Dendritic cell treated with granulocyte-macrophage colony-stimulating factor and Interleukin-4, amounts not matched to agents 40 ng/mL and 50 ng/mL, for 4 days (primary cell): ENCODE results near the gene DMAC2.

Experiments
- H3K27ac Mint-ChIP-seq: one replicate; pipeline ENCODE4 v1.8.0; 2022; ENCODE audit warnings: mild to moderate bottlenecking, mixed read lengths
- H3K27me3 Mint-ChIP-seq: one replicate; pipeline ENCODE4 v1.8.0; 2022; ENCODE audit warnings: mild to moderate bottlenecking, mixed read lengths
- H3K36me3 Mint-ChIP-seq: one replicate; pipeline ENCODE4 v1.8.0; 2022; ENCODE audit warnings: low read depth, mixed read lengths
- H3K4me1 Mint-ChIP-seq: one replicate; pipeline ENCODE4 v1.8.0; 2022; ENCODE audit warnings: low read depth, mixed read lengths
- H3K4me3 Mint-ChIP-seq: one replicate; pipeline ENCODE4 v1.8.0; 2022; ENCODE audit warnings: mild to moderate bottlenecking, moderate library complexity, mixed read lengths
- H3K9me3 Mint-ChIP-seq: one replicate; pipeline ENCODE4 v1.8.0; 2022; ENCODE audit warnings: mixed read lengths
- intact Hi-C: fragments of 100-400 bp; cut with micrococcal nuclease; formaldehyde crosslinking; loops from one replicate; pipeline ENCODE4 v1.15.0; 2022

Gene DMAC2

GRCh38 chr19:41434450-41434849, 5.3 kb downstream of the DMAC2 start:
- Mint-ChIP-seq H3K9me3 (no peaks in the 10 kb centered on the region), H3K4me1 (peaks cover 34% of the 10 kb centered on the region), H3K27ac (peak overlapping the region; percentile 49), H3K36me3 (peaks cover 82% of the 10 kb centered on the region), H3K27me3 (no peaks in the 10 kb centered on the region), H3K4me3 (no peak overlapping the region)
- intact Hi-C loops = loop anchor here (5.0 to 10.0 kb wide), 2 partner anchors 37 to 110 kb away; partner anchors contain the start of genes BCKDHA and EXOSC5

- Mint-ChIP-seq H3K9me3 (no peaks in the 10 kb centered on the region), H3K27ac (no peak overlapping the region), H3K27me3 (no peaks in the 10 kb centered on the region), H3K4me3 (no peak overlapping the region), H3K4me1 (peaks cover 40% of the 10 kb centered on the region), H3K36me3 (peaks cover 87% of the 10 kb centered on the region)
- intact Hi-C loops = loop anchor here (5.0 to 10.0 kb wide), 2 partner anchors 36 to 108 kb away; partner anchors contain the start of genes BCKDHA and EXOSC5
These were observed 6.5 kb downstream of the DMAC2 start for GRCh38 chr19:41433171-41433570.

- Mint-ChIP-seq H3K4me3 (no peak overlapping the region), H3K27ac (peak overlapping the region; percentile 54)
- intact Hi-C loops = loop anchor here (5.0 to 10.0 kb wide), 2 partner anchors 34 to 107 kb away; partner anchors contain the start of genes BCKDHA and EXOSC5
These were observed 8.0 kb downstream of the DMAC2 start for GRCh38 chr19:41431426-41432386.

GRCh38 chr19:41430922-41431321, 8.8 kb downstream of the DMAC2 start:
- no peaks in the 10 kb centered on the region for H3K9me3 Mint-ChIP-seq
- intact Hi-C loops = loop anchor here (5.0 to 10.0 kb wide), 2 partner anchors 34 to 106 kb away; partner anchors contain the start of genes BCKDHA and EXOSC5
- H3K36me3 Mint-ChIP-seq = peaks cover 78% of the 10 kb centered on the region
- no peak overlapping the region for H3K4me3 Mint-ChIP-seq
- H3K4me1 Mint-ChIP-seq = peaks cover 56% of the 10 kb centered on the region
- H3K27me3 Mint-ChIP-seq = no peaks in the 10 kb centered on the region
- peak overlapping the region; percentile 54 for H3K27ac Mint-ChIP-seq

More at GRCh38 chr19:41431426-41432386, 8.0 kb downstream of the DMAC2 start:
- H3K4me1 Mint-ChIP-seq = peaks cover 52% of the 10 kb centered on the region
- H3K36me3 Mint-ChIP-seq = peaks cover 78% of the 10 kb centered on the region
- no peaks in the 10 kb centered on the region for H3K27me3 Mint-ChIP-seq
- no peaks in the 10 kb centered on the region for H3K9me3 Mint-ChIP-seq

GRCh38 chr19:41428481-41428859, 11.2 kb downstream of the DMAC2 start:
- Mint-ChIP-seq H3K9me3 (no peaks in the 10 kb centered on the region), H3K36me3 (peaks cover 89% of the 10 kb centered on the region), H3K4me3 (peak overlapping the region; percentile 11), H3K4me1 (peaks cover 63% of the 10 kb centered on the region), H3K27ac (peak overlapping the region; percentile 92), H3K27me3 (no peaks in the 10 kb centered on the region)
- intact Hi-C loops = loop anchor here (10.0 kb wide), 1 partner anchor 74 kb away; the partner anchor contains the start of gene TGFB1

- peaks cover 89% of the 10 kb centered on the region for H3K36me3 Mint-ChIP-seq
- H3K27ac Mint-ChIP-seq = peak overlapping the region; percentile 92
- H3K27me3 Mint-ChIP-seq = no peaks in the 10 kb centered on the region
- no peaks in the 10 kb centered on the region for H3K9me3 Mint-ChIP-seq
- peak overlapping the region; percentile 83 for H3K4me3 Mint-ChIP-seq
- peaks cover 68% of the 10 kb centered on the region for H3K4me1 Mint-ChIP-seq
- intact Hi-C loops = loop anchor here (10.0 kb wide), 1 partner anchor 73 kb away; the partner anchor contains the start of gene TGFB1
These were observed 11.8 kb downstream of the DMAC2 start for GRCh38 chr19:41427647-41428480.

- peaks cover 89% of the 10 kb centered on the region for H3K36me3 Mint-ChIP-seq
- intact Hi-C loops = loop anchor here (10.0 kb wide), 1 partner anchor 72 kb away; the partner anchor contains the start of gene TGFB1
- H3K4me1 Mint-ChIP-seq = peaks cover 75% of the 10 kb centered on the region
- no peaks in the 10 kb centered on the region for H3K27me3 Mint-ChIP-seq
- H3K27ac Mint-ChIP-seq = peak within 1 kb of the TSS; percentile 92
- no peaks in the 10 kb centered on the region for H3K9me3 Mint-ChIP-seq
- peak within 1 kb of the TSS; percentile 83 for H3K4me3 Mint-ChIP-seq
These were observed 12.6 kb downstream of the DMAC2 start, which contains the start of gene B3GNT8 for GRCh38 chr19:41426952-41427646. B3GNT8 (minus strand) TSS chr19:41427374; CDS start chr19:41426778, 596 bp downstream.

- Mint-ChIP-seq H3K36me3 (peaks cover 89% of the 10 kb centered on the region), H3K27ac (peak overlapping the region; percentile 92), H3K4me3 (peak overlapping the region; percentile 83), H3K4me1 (peaks cover 79% of the 10 kb centered on the region), H3K9me3 (no peaks in the 10 kb centered on the region), H3K27me3 (no peaks in the 10 kb centered on the region)
- intact Hi-C loops = loop anchor here (10.0 kb wide), 1 partner anchor 71 kb away; the partner anchor contains the start of gene TGFB1
These were observed 13.4 kb downstream of the DMAC2 start for GRCh38 chr19:41426116-41426841.

- Mint-ChIP-seq H3K27me3 (no peaks in the 10 kb centered on the region), H3K9me3 (no peaks in the 10 kb centered on the region), H3K36me3 (peaks cover 86% of the 10 kb centered on the region), H3K27ac (no peak overlapping the region), H3K4me3 (peak overlapping the region; percentile 83), H3K4me1 (peaks cover 81% of the 10 kb centered on the region)
- intact Hi-C loops = loop anchor here (10.0 kb wide), 1 partner anchor 71 kb away; the partner anchor contains the start of gene TGFB1
These were observed 14.3 kb downstream of the DMAC2 start for GRCh38 chr19:41425174-41426115.

GRCh38 chr19:41424335-41425173, 15.2 kb downstream of the DMAC2 start:
- no peaks in the 10 kb centered on the region for H3K27me3 Mint-ChIP-seq
- H3K4me3 Mint-ChIP-seq = no peak overlapping the region
- peaks cover 89% of the 10 kb centered on the region for H3K4me1 Mint-ChIP-seq
- no peak overlapping the region for H3K27ac Mint-ChIP-seq
- peaks cover 84% of the 10 kb centered on the region for H3K36me3 Mint-ChIP-seq
- intact Hi-C loops = loop anchor here (10.0 kb wide), 1 partner anchor 70 kb away; the partner anchor contains the start of gene TGFB1
- no peaks in the 10 kb centered on the region for H3K9me3 Mint-ChIP-seq

- H3K27ac Mint-ChIP-seq = peak overlapping the region; percentile 87
- H3K36me3 Mint-ChIP-seq = peaks cover 88% of the 10 kb centered on the region
- no peaks in the 10 kb centered on the region for H3K27me3 Mint-ChIP-seq
- no peak overlapping the region for H3K4me3 Mint-ChIP-seq
- H3K4me1 Mint-ChIP-seq = peaks cover 91% of the 10 kb centered on the region
- H3K9me3 Mint-ChIP-seq = no peaks in the 10 kb centered on the region
- intact Hi-C loops = loop anchor here (10.0 kb wide), 1 partner anchor 68 kb away; the partner anchor contains the start of gene TGFB1
These were observed 16.8 kb downstream of the DMAC2 start for GRCh38 chr19:41422955-41423354.
